HepG2 (cell line): ENCODE measurements around the gene SEPTIN2. TPM values are rescaled to one million over a fixed set of nuclear protein-coding genes. Genes with fewer than 3 reads are reported as not detected.
A peak's percentile ranks its signal among the peaks of the same experiment; 100 is the strongest.

Source experiments
- DNMT3B ChIP-seq: conservative IDR thresholded peaks from 2 replicates; pipeline ENCODE4 v1.6.1; 2016; ENCODE audit warnings: missing biosample characterization, control low read depth
- FOXO1 ChIP-seq: sonication (generic); formaldehyde crosslinking; IDR thresholded peaks from 2 replicates; pipeline ENCODE4 v1.4.0; 2020; ENCODE audit warnings: missing genetic modification reagents
- HCFC1 ChIP-seq: fragments of 150-350 bp; IDR thresholded peaks from 2 replicates; pipeline ENCODE4 v1.6.1; 2014; ENCODE audit warnings: low read depth, low read length
- MXD4 ChIP-seq: IDR thresholded peaks from 2 replicates; pipeline ENCODE4 v1.6.1; 2016; ENCODE audit warnings: mild to moderate bottlenecking, missing biosample characterization, missing genetic modification reagents
- NFYB ChIP-seq: sonication (generic); formaldehyde crosslinking; IDR thresholded peaks from 2 replicates; pipeline ENCODE4 v1.4.0; 2020; ENCODE audit warnings: missing genetic modification reagents
- POLR2A ChIP-seq, 2 experiments: IDR thresholded peaks; 2 replicates each; pipeline ENCODE4 v1.6.1; 2011; ENCODE audit warnings: low read depth in 2 of 2, low read length in 2 of 2, mild to moderate bottlenecking in 1 of 2, moderate library complexity in 1 of 2; ENCODE audit not compliant: insufficient read depth in 1 of 2
- PRMT3 ChIP-seq: sonication (generic); formaldehyde crosslinking; IDR thresholded peaks from 2 replicates; pipeline ENCODE4 v1.8.1; 2022; ENCODE audit warnings: low read depth, mild to moderate bottlenecking, moderate library complexity, missing genetic modification reagents, borderline replicate concordance
- RFXAP ChIP-seq: sonication (generic); formaldehyde crosslinking; IDR thresholded peaks from 2 replicates; pipeline ENCODE4 v1.4.0; 2020; ENCODE audit warnings: missing genetic modification reagents, borderline replicate concordance
- SAP130 ChIP-seq: IDR thresholded peaks from 2 replicates; pipeline ENCODE4 v1.6.1; 2016; ENCODE audit warnings: low read depth
- SP1 ChIP-seq, 2 experiments: fragments of 450-650 bp in 1 of 2; sonication (generic) in 1 of 2; formaldehyde crosslinking in 1 of 2; IDR thresholded peaks; 2 replicates each; pipeline versions ENCODE4 v1.4.0 to v1.6.1; 2016 to 2020; ENCODE audit warnings: missing genetic modification reagents in 1 of 2
- SP2 ChIP-seq: sonication (generic); formaldehyde crosslinking; IDR thresholded peaks from 2 replicates; pipeline ENCODE4 v1.5.1; 2020; ENCODE audit warnings: mild to moderate bottlenecking, missing genetic modification reagents
- SPEN ChIP-seq: sonication (generic); formaldehyde crosslinking; IDR thresholded peaks from 2 replicates; pipeline ENCODE4 v1.5.1; 2020; ENCODE audit warnings: low read depth, mild to moderate bottlenecking, missing genetic modification reagents
- SRY ChIP-seq: sonication (generic); formaldehyde crosslinking; IDR thresholded peaks from 2 replicates; pipeline ENCODE4 v1.8.0; 2022; ENCODE audit warnings: mild to moderate bottlenecking, missing genetic modification reagents
- ZMAT3 ChIP-seq: sonication (generic); formaldehyde crosslinking; conservative IDR thresholded peaks from 2 replicates; pipeline ENCODE4 v1.7.0; 2021; ENCODE audit warnings: missing genetic modification reagents
- ZNF160 ChIP-seq: sonication (generic); formaldehyde crosslinking; IDR thresholded peaks from 2 replicates; pipeline ENCODE4 v1.8.0; 2022; ENCODE audit warnings: mild to moderate bottlenecking, inconsistent platforms, missing genetic modification reagents
- ZNF317 ChIP-seq: sonication (generic); formaldehyde crosslinking; IDR thresholded peaks from 2 replicates; pipeline ENCODE4 v1.5.0; 2020; ENCODE audit warnings: mild to moderate bottlenecking, missing genetic modification reagents
- ZNF441 ChIP-seq: sonication (generic); formaldehyde crosslinking; IDR thresholded peaks from 2 replicates; pipeline ENCODE4 v1.7.0; 2021; ENCODE audit warnings: missing genetic modification reagents, borderline replicate concordance
- ZNF879 ChIP-seq: sonication (generic); formaldehyde crosslinking; IDR thresholded peaks from 2 replicates; pipeline ENCODE4 v1.8.1; 2023; ENCODE audit warnings: missing genetic modification reagents
- polyA plus RNA-seq, 8 experiments: library from polyadenylated mRNA; depleted of rRNA in 3 of 8; stranded (reverse) in 7 of 8; unstranded in 1 of 8; fragments of >200 nt; fragmentation: Illumina TruSeq in 4 of 8; extraction: Trizol in 4 of 8; gene quantifications; 2 replicates each; pipeline versions ENCODE4 v1.2.1 to v1.2.3, GENCODE V29; 2011 to 2016; ENCODE audit warnings: low read depth in 4 of 8, missing spikeins in 1 of 8, mixed read lengths in 1 of 8; ENCODE audit not compliant: insufficient read depth in 1 of 8
- total RNA-seq, 5 experiments: library from RNA; depleted of rRNA; stranded (reverse); fragments of >200 nt; fragmentation: Illumina TruSeq; extraction: Trizol; gene quantifications; 2 replicates each; pipeline ENCODE4 v1.2.3, GENCODE V29; 2016; ENCODE audit warnings: low read depth in 1 of 5
- TF ChIP-seq, protein P1 (sequence below): sonication (generic); formaldehyde crosslinking; IDR thresholded peaks from 2 replicates; pipeline ENCODE4 v1.8.1; 2023; ENCODE audit warnings: mild to moderate bottlenecking, missing genetic modification reagents
- TF ChIP-seq, protein P2 (sequence below): sonication (generic); formaldehyde crosslinking; IDR thresholded peaks from 2 replicates; pipeline ENCODE4 v1.4.0; 2020; ENCODE audit warnings: missing genetic modification reagents
- TF ChIP-seq, protein P3 (sequence below): sonication (generic); formaldehyde crosslinking; IDR thresholded peaks from 2 replicates; pipeline ENCODE4 v1.8.0; 2022; ENCODE audit warnings: mild to moderate bottlenecking, missing genetic modification reagents; ENCODE audit not compliant: insufficient replicate concordance
- TF ChIP-seq, protein P4 (sequence below): sonication (generic); formaldehyde crosslinking; IDR thresholded peaks from 2 replicates; pipeline ENCODE4 v1.5.1; 2020; ENCODE audit warnings: mild to moderate bottlenecking, missing genetic modification reagents, moderate library complexity
- TF ChIP-seq, protein P5 (sequence below): sonication (generic); formaldehyde crosslinking; IDR thresholded peaks from 2 replicates; pipeline ENCODE4 v1.5.0; 2020; ENCODE audit warnings: missing genetic modification reagents, mild to moderate bottlenecking, borderline replicate concordance

The SEPTIN2 gene
- total and polyA plus RNA-seq, 2 of the 13 experiments (the other 11 are each of a cell fraction or from before 2014, with no cell fraction given) = 493 to 733 TPM

DNA sequence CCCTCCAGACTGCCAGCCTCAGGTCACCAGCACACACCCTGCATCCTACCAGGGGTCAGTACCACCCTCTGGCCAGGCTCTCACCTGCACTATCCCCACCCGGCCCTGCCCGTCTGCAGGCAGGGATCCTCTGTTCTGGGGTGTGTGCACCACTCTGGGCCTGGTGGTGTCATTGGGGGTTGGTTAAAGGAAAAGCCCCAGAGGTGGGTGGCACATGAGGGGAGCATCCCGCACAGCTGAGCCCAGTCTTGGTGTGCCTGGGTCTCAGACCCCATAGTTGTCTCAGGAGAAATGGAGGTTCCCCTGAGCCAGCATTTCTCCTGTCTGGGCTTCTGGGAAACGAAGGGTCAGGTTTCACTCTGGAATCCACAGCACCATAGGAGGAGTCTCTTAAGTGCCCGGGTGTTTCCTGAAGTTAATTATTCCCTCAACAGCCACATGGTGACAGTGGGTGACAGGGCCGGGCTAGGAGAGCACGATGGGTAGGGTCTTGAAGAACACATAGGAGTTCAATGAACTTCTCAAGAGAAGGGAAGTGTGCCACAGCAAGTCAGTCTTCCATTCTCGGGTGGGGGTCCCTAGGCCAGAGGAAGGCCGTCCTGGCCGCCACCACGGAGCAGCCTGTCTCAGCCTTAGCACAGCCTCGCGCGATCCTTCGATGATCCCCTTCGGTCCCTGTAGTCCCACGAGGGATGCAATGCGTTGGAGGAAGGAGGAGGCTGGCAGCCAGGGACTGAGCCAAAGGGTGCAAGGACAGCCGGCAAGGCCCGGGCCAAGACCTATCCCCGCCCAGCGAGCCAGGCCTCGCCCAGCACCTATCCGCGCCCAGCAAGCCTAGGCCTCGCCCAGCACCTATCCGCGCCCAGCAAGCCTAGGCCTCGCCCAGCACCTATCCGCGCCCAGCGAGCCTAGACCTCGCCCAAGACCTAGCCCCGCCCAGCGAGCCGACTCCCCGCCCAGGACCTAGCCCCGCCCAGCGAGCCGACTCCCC is 39.2 kb downstream of the SEPTIN2 start (continued):
- TF ChIP-seq, protein P1, sequence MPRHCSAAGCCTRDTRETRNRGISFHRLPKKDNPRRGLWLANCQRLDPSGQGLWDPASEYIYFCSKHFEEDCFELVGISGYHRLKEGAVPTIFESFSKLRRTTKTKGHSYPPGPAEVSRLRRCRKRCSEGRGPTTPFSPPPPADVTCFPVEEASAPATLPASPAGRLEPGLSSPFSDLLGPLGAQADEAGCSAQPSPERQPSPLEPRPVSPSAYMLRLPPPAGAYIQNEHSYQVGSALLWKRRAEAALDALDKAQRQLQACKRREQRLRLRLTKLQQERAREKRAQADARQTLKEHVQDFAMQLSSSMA (CRISPR knock-in tag) = peak; percentile 43; the same call in 1 of the 2 replicates
- 0 out of 2 replicates have a peak, but pooled peaks have one; percentile 69 for TF ChIP-seq DNMT3B (CRISPR knock-in tag)
- no peak for TF ChIP-seq SP1 (IDR thresholded peaks at IDR 0.05)
- TF ChIP-seq SP1 (CRISPR knock-in tag; IDR thresholded peaks at IDR 0.05) = peak; percentile 28; the same call in 1 of the 2 replicates
- TF ChIP-seq RFXAP (CRISPR knock-in tag) = peak; percentile 61; the same call in 1 of the 2 replicates
- TF ChIP-seq, protein P2, sequence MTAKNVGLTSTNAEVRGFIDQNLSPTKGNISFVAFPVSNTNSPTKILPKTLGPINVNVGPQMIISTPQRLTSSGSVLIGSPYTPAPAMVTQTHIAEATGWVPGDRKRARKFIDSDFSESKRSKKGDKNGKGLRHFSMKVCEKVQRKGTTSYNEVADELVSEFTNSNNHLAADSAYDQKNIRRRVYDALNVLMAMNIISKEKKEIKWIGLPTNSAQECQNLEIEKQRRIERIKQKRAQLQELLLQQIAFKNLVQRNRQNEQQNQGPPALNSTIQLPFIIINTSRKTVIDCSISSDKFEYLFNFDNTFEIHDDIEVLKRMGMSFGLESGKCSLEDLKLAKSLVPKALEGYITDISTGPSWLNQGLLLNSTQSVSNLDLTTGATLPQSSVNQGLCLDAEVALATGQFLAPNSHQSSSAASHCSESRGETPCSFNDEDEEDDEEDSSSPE (CRISPR knock-in tag) = peak; percentile 54
- TF ChIP-seq HCFC1 = no peak
- no peak for TF ChIP-seq NFYB (CRISPR knock-in tag)
- TF ChIP-seq, protein P3, sequence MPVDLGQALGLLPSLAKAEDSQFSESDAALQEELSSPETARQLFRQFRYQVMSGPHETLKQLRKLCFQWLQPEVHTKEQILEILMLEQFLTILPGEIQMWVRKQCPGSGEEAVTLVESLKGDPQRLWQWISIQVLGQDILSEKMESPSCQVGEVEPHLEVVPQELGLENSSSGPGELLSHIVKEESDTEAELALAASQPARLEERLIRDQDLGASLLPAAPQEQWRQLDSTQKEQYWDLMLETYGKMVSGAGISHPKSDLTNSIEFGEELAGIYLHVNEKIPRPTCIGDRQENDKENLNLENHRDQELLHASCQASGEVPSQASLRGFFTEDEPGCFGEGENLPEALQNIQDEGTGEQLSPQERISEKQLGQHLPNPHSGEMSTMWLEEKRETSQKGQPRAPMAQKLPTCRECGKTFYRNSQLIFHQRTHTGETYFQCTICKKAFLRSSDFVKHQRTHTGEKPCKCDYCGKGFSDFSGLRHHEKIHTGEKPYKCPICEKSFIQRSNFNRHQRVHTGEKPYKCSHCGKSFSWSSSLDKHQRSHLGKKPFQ (CRISPR knock-in tag) = peak; percentile 67
- peak; percentile 15; the same call in 1 of the 2 replicates for TF ChIP-seq ZNF441 (CRISPR knock-in tag)
- TF ChIP-seq ZNF317 (CRISPR knock-in tag) = 0 out of 2 replicates have a peak, but pooled peaks have one; percentile 43
- TF ChIP-seq ZNF879 (CRISPR knock-in tag) = 0 out of 2 replicates have a peak, but pooled peaks have one; percentile 66
- 0 out of 2 replicates have a peak, but pooled peaks have one; percentile 24 for TF ChIP-seq MXD4 (CRISPR knock-in tag)
- peak; percentile 75 for TF ChIP-seq SAP130 (CRISPR knock-in tag)
- TF ChIP-seq ZNF160 (CRISPR knock-in tag) = no peak; the same call in 1 of the 2 replicates
- TF ChIP-seq, protein P4, sequence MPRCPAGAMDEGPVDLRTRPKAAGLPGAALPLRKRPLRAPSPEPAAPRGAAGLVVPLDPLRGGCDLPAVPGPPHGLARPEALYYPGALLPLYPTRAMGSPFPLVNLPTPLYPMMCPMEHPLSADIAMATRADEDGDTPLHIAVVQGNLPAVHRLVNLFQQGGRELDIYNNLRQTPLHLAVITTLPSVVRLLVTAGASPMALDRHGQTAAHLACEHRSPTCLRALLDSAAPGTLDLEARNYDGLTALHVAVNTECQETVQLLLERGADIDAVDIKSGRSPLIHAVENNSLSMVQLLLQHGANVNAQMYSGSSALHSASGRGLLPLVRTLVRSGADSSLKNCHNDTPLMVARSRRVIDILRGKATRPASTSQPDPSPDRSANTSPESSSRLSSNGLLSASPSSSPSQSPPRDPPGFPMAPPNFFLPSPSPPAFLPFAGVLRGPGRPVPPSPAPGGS = peak; percentile 59; the same call in 1 of the 2 replicates
- peak; percentile 36; the same call in 1 of the 2 replicates for TF ChIP-seq FOXO1
- TF ChIP-seq PRMT3 (CRISPR knock-in tag) = 0 out of 2 replicates have a peak, but pooled peaks have one; percentile 92
- peak; percentile 69; the same call in 1 of the 2 replicates for TF ChIP-seq ZMAT3 (CRISPR knock-in tag)
- TF ChIP-seq, protein P5, sequence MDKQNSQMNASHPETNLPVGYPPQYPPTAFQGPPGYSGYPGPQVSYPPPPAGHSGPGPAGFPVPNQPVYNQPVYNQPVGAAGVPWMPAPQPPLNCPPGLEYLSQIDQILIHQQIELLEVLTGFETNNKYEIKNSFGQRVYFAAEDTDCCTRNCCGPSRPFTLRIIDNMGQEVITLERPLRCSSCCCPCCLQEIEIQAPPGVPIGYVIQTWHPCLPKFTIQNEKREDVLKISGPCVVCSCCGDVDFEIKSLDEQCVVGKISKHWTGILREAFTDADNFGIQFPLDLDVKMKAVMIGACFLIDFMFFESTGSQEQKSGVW (CRISPR knock-in tag) = no peak
- peak; percentile 74 for TF ChIP-seq SRY (CRISPR knock-in tag)
- TF ChIP-seq POLR2A (IDR thresholded peaks at IDR 0.05; ENCODE audit: insufficient read depth in 1 of 2, low read depth in 2 of 2, low read length in 2 of 2) = peak; percentile 60 to 62; a peak in 3 of 4 replicates
- peak; percentile 73 for TF ChIP-seq SPEN (CRISPR knock-in tag)
- TF ChIP-seq SP2 (CRISPR knock-in tag) = 0 out of 2 replicates have a peak, but pooled peaks have one; percentile 34
